ENCODE data around the gene NOCT.
"Not testable (repeated sequence)": the region's sequence is repeated elsewhere in the genome, so short reads cannot be mapped to it uniquely, and the experiment has no call there.

DNA sequence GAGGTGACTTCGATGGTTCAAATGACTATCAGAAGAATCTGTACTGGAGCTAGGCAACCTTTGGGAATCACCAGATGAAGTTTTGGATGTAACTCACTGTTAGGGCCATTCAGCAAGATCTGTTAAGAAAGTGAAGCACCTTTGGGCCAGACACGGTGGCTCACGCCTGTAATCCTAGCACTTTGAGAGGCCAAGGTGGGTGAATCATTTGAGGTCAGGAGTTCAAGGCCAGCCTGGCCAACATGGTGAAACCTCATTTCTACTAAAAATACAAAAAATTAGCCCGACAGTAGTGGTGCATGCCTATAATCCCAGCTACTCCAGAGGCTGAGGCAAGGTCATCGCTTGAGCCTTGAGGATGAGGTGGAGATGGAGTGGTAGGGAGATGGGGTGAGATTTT lies 15.4 kb upstream of the NOCT start:
- TF ChIP-seq, protein P1, sequence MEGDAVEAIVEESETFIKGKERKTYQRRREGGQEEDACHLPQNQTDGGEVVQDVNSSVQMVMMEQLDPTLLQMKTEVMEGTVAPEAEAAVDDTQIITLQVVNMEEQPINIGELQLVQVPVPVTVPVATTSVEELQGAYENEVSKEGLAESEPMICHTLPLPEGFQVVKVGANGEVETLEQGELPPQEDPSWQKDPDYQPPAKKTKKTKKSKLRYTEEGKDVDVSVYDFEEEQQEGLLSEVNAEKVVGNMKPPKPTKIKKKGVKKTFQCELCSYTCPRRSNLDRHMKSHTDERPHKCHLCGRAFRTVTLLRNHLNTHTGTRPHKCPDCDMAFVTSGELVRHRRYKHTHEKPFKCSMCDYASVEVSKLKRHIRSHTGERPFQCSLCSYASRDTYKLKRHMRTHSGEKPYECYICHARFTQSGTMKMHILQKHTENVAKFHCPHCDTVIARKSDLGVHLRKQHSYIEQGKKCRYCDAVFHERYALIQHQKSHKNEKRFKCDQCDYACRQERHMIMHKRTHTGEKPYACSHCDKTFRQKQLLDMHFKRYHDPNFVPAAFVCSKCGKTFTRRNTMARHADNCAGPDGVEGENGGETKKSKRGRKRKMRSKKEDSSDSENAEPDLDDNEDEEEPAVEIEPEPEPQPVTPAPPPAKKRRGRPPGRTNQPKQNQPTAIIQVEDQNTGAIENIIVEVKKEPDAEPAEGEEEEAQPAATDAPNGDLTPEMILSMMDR (IDR thresholded peaks at IDR 0.05), result not testable (repeated sequence)
- TF ChIP-seq POLR2AphosphoS5, TCF7L2 (IDR thresholded peaks at IDR 0.05; ENCODE audit: low read depth, low read length): not testable (repeated sequence)
- TF ChIP-seq, protein P2, sequence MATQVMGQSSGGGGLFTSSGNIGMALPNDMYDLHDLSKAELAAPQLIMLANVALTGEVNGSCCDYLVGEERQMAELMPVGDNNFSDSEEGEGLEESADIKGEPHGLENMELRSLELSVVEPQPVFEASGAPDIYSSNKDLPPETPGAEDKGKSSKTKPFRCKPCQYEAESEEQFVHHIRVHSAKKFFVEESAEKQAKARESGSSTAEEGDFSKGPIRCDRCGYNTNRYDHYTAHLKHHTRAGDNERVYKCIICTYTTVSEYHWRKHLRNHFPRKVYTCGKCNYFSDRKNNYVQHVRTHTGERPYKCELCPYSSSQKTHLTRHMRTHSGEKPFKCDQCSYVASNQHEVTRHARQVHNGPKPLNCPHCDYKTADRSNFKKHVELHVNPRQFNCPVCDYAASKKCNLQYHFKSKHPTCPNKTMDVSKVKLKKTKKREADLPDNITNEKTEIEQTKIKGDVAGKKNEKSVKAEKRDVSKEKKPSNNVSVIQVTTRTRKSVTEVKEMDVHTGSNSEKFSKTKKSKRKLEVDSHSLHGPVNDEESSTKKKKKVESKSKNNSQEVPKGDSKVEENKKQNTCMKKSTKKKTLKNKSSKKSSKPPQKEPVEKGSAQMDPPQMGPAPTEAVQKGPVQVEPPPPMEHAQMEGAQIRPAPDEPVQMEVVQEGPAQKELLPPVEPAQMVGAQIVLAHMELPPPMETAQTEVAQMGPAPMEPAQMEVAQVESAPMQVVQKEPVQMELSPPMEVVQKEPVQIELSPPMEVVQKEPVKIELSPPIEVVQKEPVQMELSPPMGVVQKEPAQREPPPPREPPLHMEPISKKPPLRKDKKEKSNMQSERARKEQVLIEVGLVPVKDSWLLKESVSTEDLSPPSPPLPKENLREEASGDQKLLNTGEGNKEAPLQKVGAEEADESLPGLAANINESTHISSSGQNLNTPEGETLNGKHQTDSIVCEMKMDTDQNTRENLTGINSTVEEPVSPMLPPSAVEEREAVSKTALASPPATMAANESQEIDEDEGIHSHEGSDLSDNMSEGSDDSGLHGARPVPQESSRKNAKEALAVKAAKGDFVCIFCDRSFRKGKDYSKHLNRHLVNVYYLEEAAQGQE (IDR thresholded peaks at IDR 0.05; ENCODE audit: insufficient read depth in 1 of 2, low read depth in 2 of 2, low read length in 1 of 2), result not testable (repeated sequence)

Data from Panc1 (cell line).